ENCODE results near the gene TXNDC12.
A peak's percentile ranks its signal among the peaks of the same experiment; 100 is the strongest.
"Not testable (repeated sequence)": the region's sequence is repeated elsewhere in the genome, so short reads cannot be mapped to it uniquely, and the experiment has no call there.

Gene TXNDC12

GRCh38 chr1:52055066-52055865, at the start of gene TXNDC12:
Gene TXNDC12, minus strand, starts transcription at chr1:52055191. Its CDS starts 95 bp downstream, at chr1:52055096.
- DNase-seq: peak; percentile 96

GRCh38 chr1:52102336-52103013, 47.5 kb upstream of the TXNDC12 start:
- DNase-seq: no peak

GRCh38 chr1:52098139-52098871, 43.3 kb upstream of the TXNDC12 start:
- peak; percentile 86 for DNase-seq

DNA sequence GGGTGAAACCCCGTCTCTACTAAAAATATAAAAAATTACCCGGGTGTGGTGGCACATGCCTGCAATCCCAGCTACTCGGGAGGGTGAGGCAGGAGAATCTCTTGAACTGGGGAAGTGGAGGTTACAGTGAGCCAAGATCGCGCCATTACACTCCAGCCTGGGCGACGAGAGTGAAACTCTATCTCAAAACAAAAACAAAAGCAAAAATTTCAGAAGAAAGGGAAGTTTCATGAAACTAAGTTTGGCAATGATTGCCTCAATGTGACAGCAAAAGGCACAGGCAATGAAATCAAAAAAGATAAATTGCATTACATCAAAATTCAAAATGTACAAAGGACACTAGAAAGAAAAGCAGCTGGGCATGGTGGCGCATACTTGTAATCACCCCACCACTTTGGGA, 41.2 kb upstream of the TXNDC12 start:
- no peak for DNase-seq

- DNase-seq: not testable (repeated sequence)
Measured at GRCh38 chr1:52094300-52094699, 39.3 kb upstream of the TXNDC12 start.

DNA sequence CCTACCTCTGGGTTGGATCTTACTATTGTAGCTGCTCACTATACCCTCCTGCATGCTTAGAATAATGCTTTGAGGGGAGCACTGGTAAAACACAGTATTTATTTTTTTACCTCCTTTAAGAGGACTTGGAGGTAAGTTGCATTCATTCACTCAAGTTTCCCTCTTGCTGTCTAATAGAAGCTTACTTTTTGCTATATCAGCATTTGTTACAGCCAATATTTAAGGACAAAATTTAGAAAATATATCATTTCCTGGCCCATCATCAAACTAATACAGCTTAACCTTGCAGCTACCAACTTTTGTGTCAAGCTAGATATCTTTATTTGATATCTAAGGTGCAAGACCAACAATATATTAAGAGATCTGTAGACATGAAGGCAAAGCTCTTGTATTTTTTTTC, 32.9 kb upstream of the TXNDC12 start:
- DNase-seq: not testable (repeated sequence)

DNA sequence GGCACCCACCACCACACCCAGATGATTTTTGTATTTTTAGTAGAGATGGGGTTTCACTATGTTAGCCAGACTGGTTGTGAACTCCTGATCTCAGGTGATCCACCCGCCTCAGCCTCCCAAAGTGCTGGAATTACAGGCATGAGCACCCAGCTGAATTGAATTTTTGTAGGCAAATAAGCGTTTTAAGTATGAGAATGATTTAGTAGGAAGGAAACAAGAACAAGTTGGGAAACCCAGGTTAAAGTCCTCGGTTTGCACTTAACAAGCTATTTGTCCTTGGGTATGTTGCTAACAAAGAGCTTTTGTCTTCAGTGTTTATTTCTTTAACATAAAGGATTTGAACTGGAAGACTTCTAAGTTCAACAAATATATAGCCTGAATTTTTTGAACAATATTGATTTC, 25.0 kb upstream of the TXNDC12 start:
- DNase-seq: no peak

DNA sequence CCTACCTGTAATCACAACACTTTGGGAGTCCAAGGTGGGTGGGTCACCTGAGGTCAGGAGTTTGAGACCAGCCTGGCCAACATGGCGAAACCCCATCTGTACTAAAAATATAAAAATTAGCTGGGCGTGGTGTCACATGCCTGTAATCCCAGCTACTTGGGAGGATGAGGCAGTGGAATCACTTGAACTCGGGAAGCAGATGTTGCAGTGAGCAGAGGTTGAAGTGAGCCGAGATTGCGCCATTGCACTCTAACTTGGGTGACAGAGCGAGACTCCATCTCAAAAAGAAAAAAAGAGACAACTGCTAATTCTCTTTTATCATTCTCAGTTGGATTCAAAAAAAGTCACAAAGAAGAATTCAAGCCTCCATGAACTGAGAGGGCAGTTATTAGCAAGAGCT, 22.3 kb upstream of the TXNDC12 start:
- DNase-seq: not testable (repeated sequence)

- DNase-seq: no peak
Measured at GRCh38 chr1:52072291-52072690, 17.3 kb upstream of the TXNDC12 start.

DNA sequence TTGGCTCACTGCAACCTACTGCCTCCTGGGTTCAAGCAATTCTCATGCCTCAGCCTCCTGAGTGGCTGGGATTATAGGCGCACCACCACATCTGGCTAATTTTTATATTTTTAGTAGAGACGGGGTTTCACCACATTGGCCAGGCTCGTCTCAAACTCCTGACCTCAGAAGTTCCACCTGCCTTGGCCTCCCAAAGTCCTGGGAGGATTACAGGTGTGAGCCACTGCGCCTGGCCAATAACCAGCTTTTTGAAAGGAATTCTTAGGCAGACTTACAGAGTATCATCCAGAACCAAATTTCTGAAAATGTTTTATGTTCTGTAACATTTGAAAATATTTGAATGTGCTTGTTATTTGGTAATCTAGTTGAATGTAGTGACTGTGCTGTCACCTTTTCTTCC, 15.7 kb upstream of the TXNDC12 start:
- DNase-seq: no peak

- no peak for DNase-seq
Measured at GRCh38 chr1:52063192-52063591, 8.2 kb upstream of the TXNDC12 start.

GRCh38 chr1:52060822-52061221, 5.8 kb upstream of the TXNDC12 start:
- DNase-seq: no peak

DNA sequence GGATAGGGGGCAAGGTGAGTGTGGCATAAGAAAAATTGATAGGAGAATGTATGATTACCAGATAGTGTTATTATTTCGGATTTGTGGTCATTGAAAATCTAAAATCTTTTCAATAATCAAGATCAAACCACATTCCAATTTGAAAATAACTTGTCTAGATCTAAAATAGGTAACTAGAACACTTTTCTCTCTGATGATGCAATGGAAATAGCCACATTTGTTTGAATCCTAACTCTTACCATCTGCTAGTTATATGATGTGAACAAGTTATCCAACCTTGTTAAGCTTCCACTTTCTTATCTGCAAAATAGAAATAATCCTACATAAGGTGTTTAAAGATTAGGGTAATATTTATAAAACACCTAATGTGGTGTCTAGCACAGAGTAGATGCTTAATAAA, 4.9 kb upstream of the TXNDC12 start:
- no peak for DNase-seq

- DNase-seq: no peak
Measured at GRCh38 chr1:52059321-52059720, 4.3 kb upstream of the TXNDC12 start.

DNA sequence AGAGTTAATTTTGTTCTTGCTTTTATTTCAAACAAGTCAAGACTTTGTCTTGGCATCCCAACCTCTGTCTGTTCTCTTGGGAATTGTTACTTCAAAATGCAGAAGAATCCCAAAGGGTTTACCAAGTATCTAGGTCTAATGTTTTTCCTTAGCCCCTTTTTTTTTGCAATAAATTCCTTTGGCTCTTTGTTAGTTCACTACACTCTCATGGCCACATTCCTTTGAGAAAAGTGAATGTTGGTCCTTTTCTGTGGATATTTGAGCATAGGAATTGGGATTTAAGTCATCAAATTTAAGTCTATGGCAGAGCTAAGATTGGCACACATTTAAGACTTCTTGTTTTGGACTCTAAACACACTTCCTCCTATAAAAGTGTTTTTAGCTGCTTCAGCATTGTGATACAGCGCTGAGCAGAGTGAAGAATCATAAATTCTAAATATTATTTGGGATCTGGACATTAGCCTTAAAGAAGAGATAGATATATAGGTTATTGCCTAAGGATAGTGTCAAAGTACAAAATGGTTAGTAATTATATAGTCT, 3.0 kb upstream of the TXNDC12 start:
- DNase-seq: no peak

- no peak for DNase-seq
Measured at GRCh38 chr1:52057255-52057654, 2.3 kb upstream of the TXNDC12 start.

GRCh38 chr1:52056937-52057231, 1.9 kb upstream of the TXNDC12 start:
- DNase-seq: no peak

GRCh38 chr1:52056163-52056936, 1.4 kb upstream of the TXNDC12 start, which contains the start of gene BTF3L4:
Gene BTF3L4, plus strand, starts transcription at chr1:52056295. Its CDS starts 3,553 bp downstream, at chr1:52059848.
- peak; percentile 94 for DNase-seq

GRCh38 chr1:52055866-52056162, 823 bp upstream of the TXNDC12 start:
- no peak for DNase-seq

- DNase-seq: no peak
Measured at GRCh38 chr1:52054496-52055065, 410 bp downstream of the TXNDC12 start.

- no peak for DNase-seq
Measured at GRCh38 chr1:52053862-52054261, 1.1 kb downstream of the TXNDC12 start.

DNA sequence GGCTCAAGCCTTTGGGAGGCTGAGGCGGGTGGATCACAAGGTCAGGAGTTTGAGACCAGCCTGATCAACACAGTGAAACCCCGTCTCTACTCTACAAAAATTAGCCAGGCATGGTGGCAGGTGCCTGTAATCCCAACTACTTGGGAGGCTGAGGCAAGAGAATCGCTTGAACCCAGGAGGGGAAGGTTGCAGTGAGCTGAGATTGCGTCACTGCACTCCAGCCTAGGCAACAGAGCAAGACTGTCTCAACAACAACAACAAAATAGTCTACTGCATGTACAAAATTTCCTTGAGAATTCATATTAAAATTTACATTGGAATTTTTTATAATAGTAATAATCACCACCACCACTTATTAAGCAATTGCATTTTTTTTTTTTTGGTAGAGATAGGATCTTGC, 5.7 kb downstream of the TXNDC12 start:
- DNase-seq: not testable (repeated sequence)

All from retina (tissue), 1 donor.